NCI-H82 (cell line): ENCODE results near the gene XPO6.
A peak's percentile ranks its signal among the peaks of the same experiment; 100 is the strongest.

Experiments used
- DNase-seq: peaks from one replicate; lab custom pipeline; 2025; lab: John Stamatoyannopoulos, UW

The XPO6 gene

GRCh38 chr16:28110074-28110473 is 101.7 kb downstream of the XPO6 start:
- no peak for DNase-seq

- no peak for DNase-seq
These were observed 103.0 kb downstream of the XPO6 start for GRCh38 chr16:28108590-28109247.

GRCh38 chr16:28107232-28107631 is 104.5 kb downstream of the XPO6 start:
- no peak for DNase-seq

GRCh38 chr16:28106467-28107215 is 105.1 kb downstream of the XPO6 start:
- no peak for DNase-seq

- no peak for DNase-seq
These were observed 105.8 kb downstream of the XPO6 start for GRCh38 chr16:28105954-28106353.

- no peak for DNase-seq
These were observed 106.5 kb downstream of the XPO6 start for GRCh38 chr16:28105297-28105696.

- DNase-seq = no peak
These were observed 107.4 kb downstream of the XPO6 start for GRCh38 chr16:28104404-28104803.

GRCh38 chr16:28103516-28104170 is 108.1 kb downstream of the XPO6 start:
- no peak for DNase-seq

GRCh38 chr16:28101533-28101890 is 110.3 kb downstream of the XPO6 start:
- no peak for DNase-seq

- DNase-seq = no peak
These were observed 110.8 kb downstream of the XPO6 start for GRCh38 chr16:28100810-28101532.

- no peak for DNase-seq
These were observed 112.5 kb downstream of the XPO6 start for GRCh38 chr16:28098959-28099945.

GRCh38 chr16:28098171-28098958 is 113.4 kb downstream of the XPO6 start:
- no peak for DNase-seq

- DNase-seq = no peak
These were observed 114.5 kb downstream of the XPO6 start for GRCh38 chr16:28096983-28097899.

GRCh38 chr16:28093385-28093725 is 118.4 kb downstream of the XPO6 start:
- no peak for DNase-seq

GRCh38 chr16:28092721-28093384 is 118.9 kb downstream of the XPO6 start:
- no peak for DNase-seq

GRCh38 chr16:28091656-28092055 is 120.1 kb downstream of the XPO6 start:
- no peak for DNase-seq

- peak; percentile 36 for DNase-seq
These were observed 121.0 kb downstream of the XPO6 start for GRCh38 chr16:28090646-28091377.

- no peak for DNase-seq
These were observed 121.8 kb downstream of the XPO6 start for GRCh38 chr16:28089992-28090365.
